ENCODE results near the gene FKBP14. TPM values are rescaled to one million over a fixed set of nuclear protein-coding genes. Genes with fewer than 3 reads are reported as not detected.

FKBP14 gene
- total RNA-seq, 1 donor from 2014 or later: 10.9 TPM

Other genes with a start within 250 kb of the FKBP14 start
- 11.2 TPM for gene WIPF3, start 220.2 kb downstream of the FKBP14 start, total RNA-seq
- gene SCRN1, start 36.9 kb downstream of the FKBP14 start, total RNA-seq: 63.9 TPM
- gene PLEKHA8, start 1.7 kb upstream of the FKBP14 start, total RNA-seq: 11.9 TPM
- 36.3 TPM for gene MTURN, start 108.3 kb upstream of the FKBP14 start, total RNA-seq